ENCODE results near the gene PTPRCAP. TPM values are rescaled to one million over a fixed set of nuclear protein-coding genes. Genes with fewer than 3 reads are reported as not detected.
A peak's percentile ranks its signal among the peaks of the same experiment; 100 is the strongest.

The PTPRCAP gene
- total and polyA plus RNA-seq, 3 experiments from 2014 or later = 145 to 1,075 (median 163) TPM

GRCh38 chr11:67420646-67421429 is 16.6 kb downstream of the PTPRCAP start:
- Histone ChIP-seq H3K36me3 (ENCODE audit: insufficient read depth, low read length) (no peaks in the 10 kb centered on the region), H3K27ac (ENCODE audit: low read depth, low read length) (peak overlapping the region; percentile 51), H3K27me3 (ENCODE audit: insufficient read depth, low read length, poor library complexity, severe bottlenecking) (no peaks in the 10 kb centered on the region), H3K4me3 (ENCODE audit: low read length) (peak overlapping the region; percentile 58), H3K4me1 (ENCODE audit: insufficient read depth, low read length) (peaks cover 49% of the 10 kb centered on the region), H3K9me3 (ENCODE audit: low read length) (no peaks in the 10 kb centered on the region)
- H3K27ac Mint-ChIP-seq = peak overlapping the region; percentile 75 to 95 (median 88)
- CTCF ChIA-PET = interaction anchor here (1.2 to 9.8 kb wide), 5 partner anchors 10 to 48 kb away, joined by 3 to 108 read pairs (median 9); partner anchors contain the start of genes PPP1CA, RAD9A, TBC1D10C and TMEM134
- no peaks in the 10 kb centered on the region for H3K9me3 Mint-ChIP-seq
- POLR2A ChIA-PET = interaction anchor here (0.6 to 5.9 kb wide), 10 partner anchors 8 to 83 kb away, joined by 3 to 111 read pairs (median 6); partner anchors contain the start of genes POLD4, PPP1CA, PTPRCAP and RPS6KB2
- peak overlapping the region; percentile 70 to 90 (median 83) for H3K4me3 Mint-ChIP-seq
- no peaks in the 10 kb centered on the region for H3K36me3 Mint-ChIP-seq
- H3K27me3 Mint-ChIP-seq = peaks cover 0 to under 1% of the 10 kb centered on the region in 2 donors
- peak; percentile 97 to 99 (median 98) for DNase-seq
- H3K4me1 Mint-ChIP-seq = peaks cover 43 to 62% (median 51%) of the 10 kb centered on the region in 3 donors

- POLR2A ChIA-PET = interaction anchor here (0.7 to 5.9 kb wide), 10 partner anchors 8 to 67 kb away, joined by 3 to 111 read pairs (median 8); partner anchors contain the start of genes POLD4, PPP1CA, PTPRCAP and RPS6KB2
- Histone ChIP-seq H3K36me3 (ENCODE audit: insufficient read depth, low read length) (no peaks in the 10 kb centered on the region), H3K9me3 (ENCODE audit: low read length) (no peaks in the 10 kb centered on the region), H3K27me3 (ENCODE audit: insufficient read depth, low read length, poor library complexity, severe bottlenecking) (no peaks in the 10 kb centered on the region), H3K4me1 (ENCODE audit: insufficient read depth, low read length) (peaks cover 51% of the 10 kb centered on the region), H3K27ac (ENCODE audit: low read depth, low read length) (peak overlapping the region; percentile 51), H3K4me3 (ENCODE audit: low read length) (peak overlapping the region; percentile 58)
- Mint-ChIP-seq H3K27me3 (no peaks in the 10 kb centered on the region), H3K27ac (peak overlapping the region; percentile 78 to 95 (median 86)), H3K4me1 (peaks cover 42 to 62% (median 52%) of the 10 kb centered on the region in 3 donors), H3K9me3 (no peaks in the 10 kb centered on the region), H3K36me3 (no peaks in the 10 kb centered on the region), H3K4me3 (peak overlapping the region; percentile 73 to 90 (median 83))
- CTCF ChIA-PET = interaction anchor here (0.7 to 9.8 kb wide), 7 partner anchors 11 to 75 kb away, joined by 3 to 108 read pairs (median 3); partner anchors contain the start of genes PPP1CA, PTPRCAP, RAD9A and TBC1D10C
- DNase-seq = no peak
Observed at GRCh38 chr11:67420147-67420645, 17.3 kb downstream of the PTPRCAP start.

- peak overlapping the region; percentile 78 to 91 (median 86) for H3K27ac Mint-ChIP-seq
- no peaks in the 10 kb centered on the region for H3K9me3 ChIP-seq (ENCODE audit: low read length)
- no peaks in the 10 kb centered on the region for H3K9me3 Mint-ChIP-seq
- peak overlapping the region; percentile 58 for H3K4me3 ChIP-seq (ENCODE audit: low read length)
- POLR2A ChIA-PET = interaction anchor here (0.7 to 5.9 kb wide), 8 partner anchors 9 to 66 kb away, joined by 4 to 111 read pairs (median 14); partner anchors contain the start of genes POLD4, PPP1CA, PTPRCAP and RPS6KB2
- no peak for DNase-seq
- CTCF ChIA-PET = interaction anchor here (0.7 to 9.8 kb wide), 6 partner anchors 11 to 74 kb away, joined by 3 to 108 read pairs (median 8); partner anchors contain the start of genes PPP1CA, PTPRCAP, TBC1D10C and TMEM134
- no peak overlapping the region for H3K27ac ChIP-seq (ENCODE audit: low read depth, low read length)
- H3K36me3 Mint-ChIP-seq = no peaks in the 10 kb centered on the region
- no peaks in the 10 kb centered on the region for H3K36me3 ChIP-seq (ENCODE audit: insufficient read depth, low read length)
- peak overlapping the region; percentile 75 to 90 (median 83) for H3K4me3 Mint-ChIP-seq
- H3K27me3 Mint-ChIP-seq = no peaks in the 10 kb centered on the region
- H3K27me3 ChIP-seq (ENCODE audit: insufficient read depth, low read length, poor library complexity, severe bottlenecking) = no peaks in the 10 kb centered on the region
- H3K4me1 Mint-ChIP-seq = peaks cover 47 to 66% (median 57%) of the 10 kb centered on the region in 3 donors
- peaks cover 58% of the 10 kb centered on the region for H3K4me1 ChIP-seq (ENCODE audit: insufficient read depth, low read length)
Observed at GRCh38 chr11:67419325-67420049, 18.0 kb downstream of the PTPRCAP start.

GRCh38 chr11:67418476-67419281 is 18.8 kb downstream of the PTPRCAP start:
- POLR2A ChIA-PET = interaction anchor here (1.1 to 5.9 kb wide), 7 partner anchors 10 to 65 kb away, joined by 5 to 111 read pairs (median 22); partner anchors contain the start of genes POLD4, PPP1CA, PTPRCAP and RPS6KB2
- H3K36me3 ChIP-seq (ENCODE audit: insufficient read depth, low read length) = no peaks in the 10 kb centered on the region
- Mint-ChIP-seq H3K36me3 (no peaks in the 10 kb centered on the region), H3K27ac (peak overlapping the region; percentile 47 to 89 (median 81)), H3K4me1 (peaks cover 48 to 66% (median 58%) of the 10 kb centered on the region in 3 donors), H3K9me3 (no peaks in the 10 kb centered on the region), H3K4me3 (peak overlapping the region; percentile 73 to 83 (median 80)), H3K27me3 (no peaks in the 10 kb centered on the region)
- peak in 2 of 5 donors; percentile 64 to 70 for DNase-seq
- no peak overlapping the region for H3K27ac ChIP-seq (ENCODE audit: low read depth, low read length)
- CTCF ChIA-PET = interaction anchor here (0.9 to 9.8 kb wide), 5 partner anchors 10 to 50 kb away, joined by 3 to 108 read pairs (median 6); partner anchors contain the start of genes PPP1CA, TBC1D10C and TMEM134
- peak overlapping the region; percentile 58 for H3K4me3 ChIP-seq (ENCODE audit: low read length)
- no peaks in the 10 kb centered on the region for H3K27me3 ChIP-seq (ENCODE audit: insufficient read depth, low read length, poor library complexity, severe bottlenecking)
- H3K4me1 ChIP-seq (ENCODE audit: insufficient read depth, low read length) = peaks cover 60% of the 10 kb centered on the region
- H3K9me3 ChIP-seq (ENCODE audit: low read length) = no peaks in the 10 kb centered on the region

GRCh38 chr11:67417425-67417824 is 20.1 kb downstream of the PTPRCAP start:
- H3K27me3 ChIP-seq (ENCODE audit: insufficient read depth, low read length, poor library complexity, severe bottlenecking) = no peaks in the 10 kb centered on the region
- H3K36me3 ChIP-seq (ENCODE audit: insufficient read depth, low read length) = no peaks in the 10 kb centered on the region
- DNase-seq = peak in 1 of 5 donors; percentile 30
- peaks cover 73% of the 10 kb centered on the region for H3K4me1 ChIP-seq (ENCODE audit: insufficient read depth, low read length)
- peak overlapping the region; percentile 43 for H3K4me3 ChIP-seq (ENCODE audit: low read length)
- Mint-ChIP-seq H3K27ac (peak overlapping the region in 7 of 8 donors; percentile 74 to 99 (median 89)), H3K27me3 (no peaks in the 10 kb centered on the region), H3K9me3 (no peaks in the 10 kb centered on the region), H3K4me3 (peak overlapping the region in 3 of 7 donors; percentile 65 to 85 (median 74)), H3K4me1 (peaks cover 54 to 71% (median 63%) of the 10 kb centered on the region in 3 donors), H3K36me3 (no peaks in the 10 kb centered on the region)
- peak overlapping the region; percentile 32 for H3K27ac ChIP-seq (ENCODE audit: low read depth, low read length)
- POLR2A ChIA-PET = interaction anchor here (0.8 to 5.9 kb wide), 10 partner anchors 9 to 90 kb away, joined by 3 to 111 read pairs (median 5); partner anchors contain the start of genes AIP, CDK2AP2, PPP1CA and PTPRCAP
- CTCF ChIA-PET = interaction anchor here (1.1 to 9.8 kb wide), 5 partner anchors 14 to 60 kb away, joined by 3 to 108 read pairs (median 5); partner anchors contain the start of genes PPP1CA, PTPRCAP and TBC1D10C
- no peaks in the 10 kb centered on the region for H3K9me3 ChIP-seq (ENCODE audit: low read length)

GRCh38 chr11:67416416-67417335 is 20.8 kb downstream of the PTPRCAP start:
- Histone ChIP-seq H3K4me1 (ENCODE audit: insufficient read depth, low read length) (peaks cover 80% of the 10 kb centered on the region), H3K27me3 (ENCODE audit: insufficient read depth, low read length, poor library complexity, severe bottlenecking) (no peaks in the 10 kb centered on the region), H3K4me3 (ENCODE audit: low read length) (peak overlapping the region; percentile 43), H3K36me3 (ENCODE audit: insufficient read depth, low read length) (no peaks in the 10 kb centered on the region), H3K9me3 (ENCODE audit: low read length) (no peaks in the 10 kb centered on the region), H3K27ac (ENCODE audit: low read depth, low read length) (peak overlapping the region; percentile 32)
- ChIA-PET POLR2A (interaction anchor here (0.8 to 5.9 kb wide), 9 partner anchors 8 to 91 kb away, joined by 3 to 111 read pairs (median 5); partner anchors contain the start of genes AIP, CDK2AP2, PPP1CA and PTPRCAP), CTCF (interaction anchor here (1.1 to 9.8 kb wide), 5 partner anchors 12 to 59 kb away, joined by 3 to 108 read pairs (median 4); partner anchors contain the start of genes PPP1CA, PTPRCAP, RPS6KB2 and TBC1D10C)
- peak; percentile 70 to 93 (median 84) for DNase-seq
- peaks cover 62 to 76% (median 70%) of the 10 kb centered on the region in 3 donors for H3K4me1 Mint-ChIP-seq
- peak overlapping the region; percentile 74 to 92 (median 87) for H3K4me3 Mint-ChIP-seq
- peak overlapping the region; percentile 87 to 99 (median 94) for H3K27ac Mint-ChIP-seq
- H3K27me3 Mint-ChIP-seq = no peaks in the 10 kb centered on the region
- H3K9me3 Mint-ChIP-seq = no peaks in the 10 kb centered on the region
- H3K36me3 Mint-ChIP-seq = no peaks in the 10 kb centered on the region
